Skeletal muscle cell (primary cell): ENCODE data around the gene ICE2.

ENCODE experiments used
- DNase-seq: peaks from one replicate; pipeline ENCODE4 v3.0.0-alpha.2; 2010; ENCODE audit warnings: low read depth
- H3K4me3 ChIP-seq: 2 replicates; pipeline ENCODE4 v1.5.1; 2011; ENCODE audit warnings: low read depth, mild to moderate bottlenecking, control low read depth, low read length, moderate library complexity

Gene ICE2

GRCh38 chr15:60379185-60379524, 99.8 kb downstream of the ICE2 start:
- DNase-seq = no peak
- no peak overlapping the region for H3K4me3 ChIP-seq

- H3K4me3 ChIP-seq = no peak overlapping the region
- no peak for DNase-seq
Measured at GRCh38 chr15:60376677-60377095, 102.3 kb downstream of the ICE2 start.

- no peak overlapping the region for H3K4me3 ChIP-seq
- no peak for DNase-seq
Measured at GRCh38 chr15:60375306-60375705, 103.6 kb downstream of the ICE2 start.

GRCh38 chr15:60374628-60375081, 104.3 kb downstream of the ICE2 start:
- DNase-seq = peak; percentile 97
- H3K4me3 ChIP-seq = no peak overlapping the region

GRCh38 chr15:60374209-60374608, 104.7 kb downstream of the ICE2 start:
- H3K4me3 ChIP-seq = no peak overlapping the region
- DNase-seq = no peak

- DNase-seq = no peak
- H3K4me3 ChIP-seq = no peak overlapping the region
Measured at GRCh38 chr15:60373745-60374144, 105.2 kb downstream of the ICE2 start.

GRCh38 chr15:60373327-60373726, 105.6 kb downstream of the ICE2 start:
- no peak overlapping the region for H3K4me3 ChIP-seq
- DNase-seq = no peak

- DNase-seq = no peak
- H3K4me3 ChIP-seq = no peak overlapping the region
Measured at GRCh38 chr15:60372756-60373155, 106.2 kb downstream of the ICE2 start.

- no peak overlapping the region for H3K4me3 ChIP-seq
- no peak for DNase-seq
Measured at GRCh38 chr15:60372227-60372626, 106.7 kb downstream of the ICE2 start.

GRCh38 chr15:60371175-60372051, 107.5 kb downstream of the ICE2 start:
- H3K4me3 ChIP-seq = no peak overlapping the region
- peak; percentile 95 for DNase-seq

- no peak overlapping the region for H3K4me3 ChIP-seq
- no peak for DNase-seq
Measured at GRCh38 chr15:60370869-60371136, 108.1 kb downstream of the ICE2 start.

- DNase-seq = no peak
- H3K4me3 ChIP-seq = no peak overlapping the region
Measured at GRCh38 chr15:60370105-60370868, 108.7 kb downstream of the ICE2 start.

- DNase-seq = no peak
- H3K4me3 ChIP-seq = no peak overlapping the region
Measured at GRCh38 chr15:60369696-60370095, 109.2 kb downstream of the ICE2 start.
